ENCODE results near the gene CHGA. TPM values are rescaled to one million over a fixed set of nuclear protein-coding genes. Genes with fewer than 3 reads are reported as not detected.

CHGA gene
- total RNA-seq, 1 experiment from 2014 or later: 0.17 TPM

DNA sequence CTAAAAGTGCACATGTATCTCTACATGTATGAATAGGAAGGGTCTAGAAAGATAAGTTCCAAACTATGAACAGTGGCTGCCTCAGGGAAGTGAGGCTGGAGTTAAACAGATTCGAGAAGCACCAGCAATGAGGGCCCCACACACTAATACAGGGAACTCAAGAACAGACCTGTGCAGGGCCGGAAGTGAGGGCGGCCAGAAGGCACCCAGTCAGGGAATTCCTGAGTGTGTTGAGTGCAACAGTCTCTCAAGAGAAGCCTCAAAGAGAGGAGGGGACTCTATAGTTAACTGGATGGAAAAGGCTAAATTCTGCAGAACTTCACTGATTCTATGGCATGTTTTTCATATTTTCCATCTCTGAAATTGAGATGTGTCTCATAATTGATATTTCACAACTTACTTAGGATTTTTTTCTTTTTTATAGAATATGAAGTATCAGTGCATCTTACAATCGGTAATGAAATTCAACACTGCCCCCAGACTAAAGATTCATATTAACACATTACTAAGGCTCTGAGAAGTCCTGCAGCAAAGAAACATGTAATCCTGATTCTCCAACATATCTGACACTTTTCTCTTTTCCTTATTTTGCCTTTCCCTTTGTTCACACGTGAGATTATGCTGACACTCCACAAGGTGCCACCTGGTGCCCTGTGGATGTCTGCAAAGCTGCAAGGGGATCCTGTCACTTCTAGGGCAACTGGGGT lies 61.3 kb downstream of the CHGA start:
- BruUV-seq (replicated peaks): no TSS peak
- Mint-ChIP-seq H3K4me1 (ENCODE audit: low read depth, unreplicated experiment) (peaks cover 23% of the 10 kb centered on the region), H3K4me3 (ENCODE audit: low read depth, unreplicated experiment) (no peak overlapping the region), H3K36me3 (ENCODE audit: insufficient read depth, unreplicated experiment) (peaks cover 15% of the 10 kb centered on the region), H3K9me3 (ENCODE audit: low read depth, unreplicated experiment) (peaks cover 10% of the 10 kb centered on the region), H3K27me3 (ENCODE audit: unreplicated experiment) (no peaks in the 10 kb centered on the region), H3K27ac (ENCODE audit: unreplicated experiment) (no peak overlapping the region)
- CTCF ChIA-PET: no interaction called here
- intact Hi-C loops (cut with micrococcal nuclease; ENCODE audit: unreplicated experiment): no loop called here
- TF ChIP-seq, protein P1, sequence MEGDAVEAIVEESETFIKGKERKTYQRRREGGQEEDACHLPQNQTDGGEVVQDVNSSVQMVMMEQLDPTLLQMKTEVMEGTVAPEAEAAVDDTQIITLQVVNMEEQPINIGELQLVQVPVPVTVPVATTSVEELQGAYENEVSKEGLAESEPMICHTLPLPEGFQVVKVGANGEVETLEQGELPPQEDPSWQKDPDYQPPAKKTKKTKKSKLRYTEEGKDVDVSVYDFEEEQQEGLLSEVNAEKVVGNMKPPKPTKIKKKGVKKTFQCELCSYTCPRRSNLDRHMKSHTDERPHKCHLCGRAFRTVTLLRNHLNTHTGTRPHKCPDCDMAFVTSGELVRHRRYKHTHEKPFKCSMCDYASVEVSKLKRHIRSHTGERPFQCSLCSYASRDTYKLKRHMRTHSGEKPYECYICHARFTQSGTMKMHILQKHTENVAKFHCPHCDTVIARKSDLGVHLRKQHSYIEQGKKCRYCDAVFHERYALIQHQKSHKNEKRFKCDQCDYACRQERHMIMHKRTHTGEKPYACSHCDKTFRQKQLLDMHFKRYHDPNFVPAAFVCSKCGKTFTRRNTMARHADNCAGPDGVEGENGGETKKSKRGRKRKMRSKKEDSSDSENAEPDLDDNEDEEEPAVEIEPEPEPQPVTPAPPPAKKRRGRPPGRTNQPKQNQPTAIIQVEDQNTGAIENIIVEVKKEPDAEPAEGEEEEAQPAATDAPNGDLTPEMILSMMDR (IDR thresholded peaks at IDR 0.05; ENCODE audit: unreplicated experiment): no peak
- no peak for DNase-seq

Other genes with a start within 250 kb of the CHGA start
- 64.9 and 84.6 TPM in 2 replicates for gene LGMN, start 174.5 kb upstream of the CHGA start, total RNA-seq (2022)
- 27.8 and 36.8 TPM in 2 replicates for gene GOLGA5, start 128.8 kb upstream of the CHGA start, total RNA-seq (2022)
- gene ITPK1, start 192.8 kb downstream of the CHGA start, total RNA-seq (2022): 94.3 and 109 TPM in 2 replicates